Measurements from ENCODE around the gene PSMC6.

DNA sequence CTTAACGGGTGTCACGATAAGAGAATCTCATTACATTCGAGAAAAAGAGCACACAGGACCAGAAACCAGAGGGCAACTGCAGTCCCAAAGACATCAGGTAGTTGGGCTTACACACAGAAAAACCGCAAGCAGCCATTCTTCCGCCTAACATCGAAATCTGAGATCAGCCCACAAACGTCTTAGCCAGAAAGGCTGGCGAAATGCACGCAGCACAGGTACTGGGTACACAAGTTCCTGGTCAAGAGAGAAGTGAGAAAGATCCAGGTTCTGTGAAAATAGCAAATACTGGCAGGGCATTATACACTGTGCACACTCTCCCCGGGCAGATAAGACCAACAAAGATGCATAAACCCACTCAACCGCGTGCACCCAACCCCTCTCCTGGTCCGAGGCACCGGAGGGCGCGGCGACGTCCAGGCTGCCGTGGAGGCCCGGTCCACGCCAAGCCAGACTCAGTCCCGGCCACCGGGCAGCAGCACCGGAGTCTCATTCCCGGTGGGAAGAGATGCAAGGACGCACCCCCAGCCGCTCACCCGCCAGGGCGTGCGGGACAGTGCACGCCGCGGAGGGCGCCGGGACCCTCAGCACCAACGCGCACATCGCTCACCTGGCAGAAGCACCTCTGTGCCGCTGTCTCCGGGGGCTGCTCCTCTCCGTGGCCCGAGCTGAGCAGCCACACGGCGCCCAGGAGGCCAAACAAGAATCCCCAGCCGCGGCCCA, 12.1 kb upstream of the PSMC6 start:
- TF ChIP-seq, protein P1, sequence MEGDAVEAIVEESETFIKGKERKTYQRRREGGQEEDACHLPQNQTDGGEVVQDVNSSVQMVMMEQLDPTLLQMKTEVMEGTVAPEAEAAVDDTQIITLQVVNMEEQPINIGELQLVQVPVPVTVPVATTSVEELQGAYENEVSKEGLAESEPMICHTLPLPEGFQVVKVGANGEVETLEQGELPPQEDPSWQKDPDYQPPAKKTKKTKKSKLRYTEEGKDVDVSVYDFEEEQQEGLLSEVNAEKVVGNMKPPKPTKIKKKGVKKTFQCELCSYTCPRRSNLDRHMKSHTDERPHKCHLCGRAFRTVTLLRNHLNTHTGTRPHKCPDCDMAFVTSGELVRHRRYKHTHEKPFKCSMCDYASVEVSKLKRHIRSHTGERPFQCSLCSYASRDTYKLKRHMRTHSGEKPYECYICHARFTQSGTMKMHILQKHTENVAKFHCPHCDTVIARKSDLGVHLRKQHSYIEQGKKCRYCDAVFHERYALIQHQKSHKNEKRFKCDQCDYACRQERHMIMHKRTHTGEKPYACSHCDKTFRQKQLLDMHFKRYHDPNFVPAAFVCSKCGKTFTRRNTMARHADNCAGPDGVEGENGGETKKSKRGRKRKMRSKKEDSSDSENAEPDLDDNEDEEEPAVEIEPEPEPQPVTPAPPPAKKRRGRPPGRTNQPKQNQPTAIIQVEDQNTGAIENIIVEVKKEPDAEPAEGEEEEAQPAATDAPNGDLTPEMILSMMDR (conservative IDR thresholded peaks at IDR 0.05): no peak
- TF ChIP-seq EZH2 (IDR thresholded peaks at IDR 0.05; ENCODE audit: low read depth): no peak
